ENCODE data around the gene POLD3.

Gene POLD3

GRCh38 chr11:74672956-74673692, 80.7 kb downstream of the POLD3 start:
- no peak overlapping the region for H3K4me3 ChIP-seq (ENCODE audit: low read length)
- no peaks in the 10 kb centered on the region for H3K27me3 ChIP-seq (ENCODE audit: insufficient read depth, low read length)
- H3K36me3 ChIP-seq (ENCODE audit: insufficient read depth, low read length): no peaks in the 10 kb centered on the region
- H3K9me3 ChIP-seq (ENCODE audit: low read length): peaks cover 2% of the 10 kb centered on the region
- no peaks in the 10 kb centered on the region for H3K4me1 ChIP-seq (ENCODE audit: insufficient read depth, low read length)
- no peak overlapping the region for H2AFZ ChIP-seq (ENCODE audit: low read depth, low read length)

DNA sequence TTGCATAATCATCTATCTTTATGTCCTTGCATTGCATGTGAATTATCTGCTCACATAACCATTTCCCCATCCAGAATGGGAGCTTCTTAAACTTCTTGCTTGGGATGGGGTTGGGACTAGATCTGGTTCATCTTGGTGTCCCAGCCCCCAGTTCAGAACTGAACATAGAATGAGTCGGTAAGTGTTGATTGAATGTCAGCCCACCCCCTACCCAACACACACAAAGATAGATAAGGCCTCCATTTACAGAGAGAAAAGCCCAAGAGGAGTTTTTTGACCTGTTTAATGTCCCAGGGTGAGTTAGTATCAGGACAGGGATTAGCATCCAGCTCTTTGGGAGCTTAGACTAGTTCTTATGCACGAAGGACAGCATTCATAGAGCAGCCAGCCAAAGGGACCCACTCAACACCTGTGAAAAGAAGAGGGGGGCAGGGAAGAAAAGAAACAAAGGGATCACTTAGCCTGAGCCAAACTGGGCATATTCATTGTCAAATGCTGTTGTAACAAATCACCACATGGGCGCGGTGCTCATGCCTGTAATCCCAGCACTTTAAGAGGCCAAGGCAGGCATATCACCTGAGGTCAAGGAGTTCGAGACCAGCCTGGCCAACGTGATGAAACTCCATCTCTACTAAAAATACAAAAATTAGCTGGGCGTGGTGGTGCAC, 81.4 kb downstream of the POLD3 start:
- Histone ChIP-seq H2AFZ (ENCODE audit: low read depth, low read length) (no peak overlapping the region), H3K9me3 (ENCODE audit: low read length) (peaks cover 2% of the 10 kb centered on the region), H3K27me3 (ENCODE audit: insufficient read depth, low read length) (no peaks in the 10 kb centered on the region), H3K4me1 (ENCODE audit: insufficient read depth, low read length) (no peaks in the 10 kb centered on the region), H3K36me3 (ENCODE audit: insufficient read depth, low read length) (no peaks in the 10 kb centered on the region), H3K4me3 (ENCODE audit: low read length) (no peak overlapping the region)

DNA sequence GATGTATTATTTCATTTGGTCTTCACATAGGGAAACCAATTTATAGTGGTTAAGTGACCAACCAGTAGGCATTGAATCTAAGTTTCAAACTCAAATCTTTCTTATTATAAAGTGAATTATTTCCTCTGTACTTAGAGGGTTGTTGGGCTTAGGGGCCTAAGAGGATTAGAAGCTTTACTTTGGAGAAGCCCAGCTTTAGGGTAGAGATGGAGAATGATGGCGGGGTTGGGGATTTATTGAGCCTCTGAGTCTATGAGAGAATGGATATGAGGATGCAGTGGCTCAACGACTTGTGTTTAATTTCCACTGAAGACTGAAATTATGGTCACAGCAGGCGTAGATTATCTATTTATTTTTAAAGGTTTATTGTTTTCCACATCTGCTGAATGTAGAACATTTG, 83.4 kb downstream of the POLD3 start:
- no peak overlapping the region for H3K4me3 ChIP-seq (ENCODE audit: low read length)
- peaks cover 2% of the 10 kb centered on the region for H3K9me3 ChIP-seq (ENCODE audit: low read length)
- H3K4me1 ChIP-seq (ENCODE audit: insufficient read depth, low read length): no peaks in the 10 kb centered on the region
- H3K36me3 ChIP-seq (ENCODE audit: insufficient read depth, low read length): no peaks in the 10 kb centered on the region
- H2AFZ ChIP-seq (ENCODE audit: low read depth, low read length): no peak overlapping the region
- no peaks in the 10 kb centered on the region for H3K27me3 ChIP-seq (ENCODE audit: insufficient read depth, low read length)

- Histone ChIP-seq H3K4me1 (ENCODE audit: insufficient read depth, low read length) (no peaks in the 10 kb centered on the region), H3K36me3 (ENCODE audit: insufficient read depth, low read length) (no peaks in the 10 kb centered on the region), H3K27me3 (ENCODE audit: insufficient read depth, low read length) (no peaks in the 10 kb centered on the region), H3K9me3 (ENCODE audit: low read length) (peaks cover 2% of the 10 kb centered on the region), H3K4me3 (ENCODE audit: low read length) (no peak overlapping the region), H2AFZ (ENCODE audit: low read depth, low read length) (no peak overlapping the region)
These were observed 84.2 kb downstream of the POLD3 start for GRCh38 chr11:74676596-74676995.

GRCh38 chr11:74677131-74677530, 84.7 kb downstream of the POLD3 start:
- Histone ChIP-seq H3K36me3 (ENCODE audit: insufficient read depth, low read length) (no peaks in the 10 kb centered on the region), H3K27me3 (ENCODE audit: insufficient read depth, low read length) (no peaks in the 10 kb centered on the region), H3K9me3 (ENCODE audit: low read length) (no peaks in the 10 kb centered on the region), H3K4me1 (ENCODE audit: insufficient read depth, low read length) (no peaks in the 10 kb centered on the region), H3K4me3 (ENCODE audit: low read length) (no peak overlapping the region), H2AFZ (ENCODE audit: low read depth, low read length) (no peak overlapping the region)

- H3K4me3 ChIP-seq (ENCODE audit: low read length): no peak overlapping the region
- no peaks in the 10 kb centered on the region for H3K36me3 ChIP-seq (ENCODE audit: insufficient read depth, low read length)
- H3K27me3 ChIP-seq (ENCODE audit: insufficient read depth, low read length): no peaks in the 10 kb centered on the region
- H3K4me1 ChIP-seq (ENCODE audit: insufficient read depth, low read length): no peaks in the 10 kb centered on the region
- no peaks in the 10 kb centered on the region for H3K9me3 ChIP-seq (ENCODE audit: low read length)
- no peak overlapping the region for H2AFZ ChIP-seq (ENCODE audit: low read depth, low read length)
These were observed 85.7 kb downstream of the POLD3 start for GRCh38 chr11:74678041-74678440.

- H3K9me3 ChIP-seq (ENCODE audit: low read length): no peaks in the 10 kb centered on the region
- no peaks in the 10 kb centered on the region for H3K27me3 ChIP-seq (ENCODE audit: insufficient read depth, low read length)
- H3K4me3 ChIP-seq (ENCODE audit: low read length): no peak overlapping the region
- H2AFZ ChIP-seq (ENCODE audit: low read depth, low read length): no peak overlapping the region
- no peaks in the 10 kb centered on the region for H3K4me1 ChIP-seq (ENCODE audit: insufficient read depth, low read length)
- no peaks in the 10 kb centered on the region for H3K36me3 ChIP-seq (ENCODE audit: insufficient read depth, low read length)
These were observed 86.5 kb downstream of the POLD3 start for GRCh38 chr11:74678591-74679512.

GRCh38 chr11:74679513-74679865, 87.1 kb downstream of the POLD3 start:
- no peaks in the 10 kb centered on the region for H3K36me3 ChIP-seq (ENCODE audit: insufficient read depth, low read length)
- H3K9me3 ChIP-seq (ENCODE audit: low read length): no peaks in the 10 kb centered on the region
- no peak overlapping the region for H3K4me3 ChIP-seq (ENCODE audit: low read length)
- no peaks in the 10 kb centered on the region for H3K27me3 ChIP-seq (ENCODE audit: insufficient read depth, low read length)
- H3K4me1 ChIP-seq (ENCODE audit: insufficient read depth, low read length): no peaks in the 10 kb centered on the region
- no peak overlapping the region for H2AFZ ChIP-seq (ENCODE audit: low read depth, low read length)

- H3K4me3 ChIP-seq (ENCODE audit: low read length): no peak overlapping the region
- no peaks in the 10 kb centered on the region for H3K9me3 ChIP-seq (ENCODE audit: low read length)
- no peaks in the 10 kb centered on the region for H3K4me1 ChIP-seq (ENCODE audit: insufficient read depth, low read length)
- H2AFZ ChIP-seq (ENCODE audit: low read depth, low read length): no peak overlapping the region
- H3K27me3 ChIP-seq (ENCODE audit: insufficient read depth, low read length): no peaks in the 10 kb centered on the region
- H3K36me3 ChIP-seq (ENCODE audit: insufficient read depth, low read length): no peaks in the 10 kb centered on the region
These were observed 87.8 kb downstream of the POLD3 start for GRCh38 chr11:74680035-74680671.

DNA sequence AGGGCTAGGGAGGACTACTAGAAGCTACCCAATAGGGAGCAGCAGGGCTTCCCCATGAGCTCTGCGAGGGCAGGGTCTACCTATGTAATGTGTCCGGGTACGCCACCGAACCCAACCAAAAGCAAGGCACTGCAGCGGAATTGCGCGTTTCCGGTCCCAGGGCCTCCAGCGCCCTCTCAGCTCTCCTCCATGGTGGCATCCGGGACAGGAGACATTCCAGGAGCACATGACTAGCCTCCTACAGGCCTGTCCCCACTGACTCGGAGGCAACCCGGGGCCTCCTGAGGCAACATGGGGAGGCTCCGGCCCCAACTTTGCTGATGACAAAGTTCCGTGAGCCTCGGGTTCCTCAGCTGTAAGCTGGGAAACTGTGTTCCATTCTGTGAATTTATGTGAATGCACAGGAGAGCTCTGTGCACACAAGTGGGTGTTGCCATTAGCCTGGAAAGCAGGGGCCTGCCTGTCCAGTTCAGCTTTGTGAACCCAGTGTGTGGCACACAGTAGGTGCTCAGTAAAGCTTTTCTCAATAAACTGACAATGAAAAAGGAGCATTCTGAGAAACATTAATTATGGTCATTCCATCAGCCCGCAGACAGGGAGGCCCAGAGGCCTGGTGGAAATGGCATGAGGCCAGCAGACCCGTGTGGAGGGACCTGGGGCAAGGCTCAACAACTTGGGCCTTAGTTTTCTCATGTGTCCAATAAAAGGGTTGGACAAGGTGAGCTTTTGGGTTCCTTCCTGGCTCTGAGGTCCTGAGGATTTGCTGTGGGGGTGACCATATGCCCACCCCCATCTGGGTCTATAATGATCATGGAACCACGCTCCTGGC, 88.5 kb downstream of the POLD3 start:
- Histone ChIP-seq H3K4me1 (ENCODE audit: insufficient read depth, low read length) (no peaks in the 10 kb centered on the region), H3K27me3 (ENCODE audit: insufficient read depth, low read length) (no peaks in the 10 kb centered on the region), H2AFZ (ENCODE audit: low read depth, low read length) (no peak overlapping the region), H3K4me3 (ENCODE audit: low read length) (no peak overlapping the region), H3K36me3 (ENCODE audit: insufficient read depth, low read length) (no peaks in the 10 kb centered on the region), H3K9me3 (ENCODE audit: low read length) (no peaks in the 10 kb centered on the region)

- H3K36me3 ChIP-seq (ENCODE audit: insufficient read depth, low read length): no peaks in the 10 kb centered on the region
- H3K4me3 ChIP-seq (ENCODE audit: low read length): no peak overlapping the region
- no peak overlapping the region for H2AFZ ChIP-seq (ENCODE audit: low read depth, low read length)
- no peaks in the 10 kb centered on the region for H3K9me3 ChIP-seq (ENCODE audit: low read length)
- H3K4me1 ChIP-seq (ENCODE audit: insufficient read depth, low read length): no peaks in the 10 kb centered on the region
- H3K27me3 ChIP-seq (ENCODE audit: insufficient read depth, low read length): no peaks in the 10 kb centered on the region
These were observed 89.6 kb downstream of the POLD3 start for GRCh38 chr11:74681686-74682651.
